MM.1S (cell line): ENCODE measurements around the gene POC1A.

Source experiments
- DNase-seq: peaks from one replicate; pipeline ENCODE4 v3.0.0-alpha.2; 2015
- H2AFZ ChIP-seq: fragments of 300-600 bp; sonication (generic); 2 replicates; pipeline ENCODE4 v1.6.0; 2016; ENCODE audit warnings: antibody characterized with exemption, low read length
- H3F3A ChIP-seq: fragments of 300-600 bp; sonication (generic); 2 replicates; pipeline ENCODE4 v1.6.1; 2016; ENCODE audit warnings: mild to moderate bottlenecking, antibody characterized with exemption, low read length, moderate library complexity, mixed read lengths; ENCODE audit not compliant: insufficient read depth
- H3K27ac ChIP-seq: fragments of 300-600 bp; sonication (generic); 2 replicates; pipeline ENCODE4 v1.5.1; 2016; ENCODE audit warnings: mild to moderate bottlenecking, low read length
- H3K27me3 ChIP-seq: fragments of 300-600 bp; sonication (generic); replicated peaks from 2 replicates; pipeline ENCODE4 v1.6.0; 2016; ENCODE audit warnings: low read length; ENCODE audit not compliant: insufficient read depth
- H3K36me3 ChIP-seq: fragments of 300-600 bp; sonication (generic); replicated peaks from 2 replicates; pipeline ENCODE4 v1.6.1; 2016; ENCODE audit warnings: mild to moderate bottlenecking, low read length, mixed read lengths; ENCODE audit not compliant: insufficient read depth
- H3K4me1 ChIP-seq: fragments of 300-600 bp; sonication (generic); 2 replicates; pipeline ENCODE4 v1.6.1; 2016; ENCODE audit warnings: low read length, mixed read lengths
- H3K4me2 ChIP-seq: fragments of 300-600 bp; sonication (generic); 2 replicates; pipeline ENCODE4 v1.6.0; 2016; ENCODE audit warnings: low read depth, low read length
- H3K4me3 ChIP-seq: fragments of 300-600 bp; sonication (generic); 2 replicates; pipeline ENCODE4 v1.5.1; 2016; ENCODE audit warnings: low read length, mixed read lengths
- H3K79me2 ChIP-seq: fragments of 300-600 bp; sonication (generic); 2 replicates; pipeline ENCODE4 v1.6.1; 2016; ENCODE audit warnings: mixed run types, low read length, mixed read lengths
- H3K9ac ChIP-seq: fragments of 300-600 bp; sonication (generic); 2 replicates; pipeline ENCODE4 v1.6.1; 2016; ENCODE audit warnings: low read length, mixed read lengths
- H3K9me2 ChIP-seq: fragments of 300-600 bp; sonication (generic); replicated peaks from 2 replicates; pipeline ENCODE4 v1.6.1; 2016; ENCODE audit warnings: mild to moderate bottlenecking, low read length, mixed read lengths; ENCODE audit not compliant: insufficient read depth
- H3K9me3 ChIP-seq: fragments of 300-600 bp; sonication (generic); replicated peaks from 2 replicates; pipeline ENCODE4 v1.6.1; 2016; ENCODE audit warnings: mild to moderate bottlenecking, low read length, mixed read lengths; ENCODE audit not compliant: insufficient read depth
- H4K20me1 ChIP-seq: fragments of 300-600 bp; sonication (generic); 2 replicates; pipeline ENCODE4 v1.6.1; 2016; ENCODE audit warnings: mild to moderate bottlenecking, low read length, moderate library complexity, mixed read lengths; ENCODE audit not compliant: insufficient read depth
- EZH2 ChIP-seq: fragments of 300-600 bp; sonication (generic); optimal IDR thresholded peaks from 2 replicates; pipeline ENCODE3; 2017; ENCODE audit warnings: low read depth, mild to moderate bottlenecking, antibody characterized with exemption, low read length, mixed read lengths
- EZH2phosphoT487 ChIP-seq: fragments of 300-600 bp; sonication (generic); IDR thresholded peaks from 2 replicates; pipeline ENCODE4 v1.6.1; 2018; ENCODE audit warnings: antibody characterized with exemption, low read length
- TF ChIP-seq, protein P1 (sequence below): fragments of 300-600 bp; sonication (generic); IDR thresholded peaks from 2 replicates; pipeline ENCODE4 v1.5.1; 2016; ENCODE audit warnings: antibody characterized with exemption, low read length, mixed read lengths

POC1A gene

DNA sequence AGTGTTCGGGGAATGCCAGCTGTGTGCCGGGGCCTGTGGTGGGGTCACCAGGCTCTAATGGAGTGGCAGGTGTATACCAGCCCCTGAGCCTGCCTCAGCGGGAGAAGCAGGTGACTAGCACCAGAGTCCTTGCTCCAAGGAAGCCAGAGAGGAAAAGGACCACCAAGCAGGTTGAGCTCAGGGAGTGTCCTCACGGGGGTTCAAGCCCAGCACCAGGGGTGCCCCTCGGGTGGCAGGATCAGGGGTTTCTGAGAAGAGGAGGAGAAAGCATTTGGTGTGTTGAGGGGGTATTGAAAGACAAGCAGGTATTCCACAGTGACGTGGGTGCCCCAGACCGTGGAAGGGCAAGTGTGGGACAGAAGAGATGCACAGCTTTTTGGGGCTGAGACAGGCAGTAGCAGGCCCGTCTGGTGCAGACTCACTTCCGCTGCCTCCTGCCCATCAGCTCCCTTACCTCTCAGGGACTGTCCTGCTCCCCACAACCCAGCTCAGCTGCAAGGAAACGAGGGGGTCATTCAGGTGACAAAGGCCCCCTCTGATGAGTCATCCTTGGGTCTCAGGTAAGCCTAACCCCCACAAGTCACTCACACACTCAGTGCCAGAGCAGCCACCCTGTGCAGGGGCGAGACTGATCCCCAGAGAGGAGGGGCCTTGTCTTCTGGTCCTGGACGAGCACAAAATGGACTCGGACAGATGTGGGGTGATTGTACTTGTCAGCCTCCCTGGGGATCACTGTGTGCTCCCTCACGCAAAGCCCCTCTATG is 21.4 kb upstream of the POC1A start:
- TF ChIP-seq EZH2phosphoT487 (no peak), EZH2 (no peak)
- TF ChIP-seq, protein P1, sequence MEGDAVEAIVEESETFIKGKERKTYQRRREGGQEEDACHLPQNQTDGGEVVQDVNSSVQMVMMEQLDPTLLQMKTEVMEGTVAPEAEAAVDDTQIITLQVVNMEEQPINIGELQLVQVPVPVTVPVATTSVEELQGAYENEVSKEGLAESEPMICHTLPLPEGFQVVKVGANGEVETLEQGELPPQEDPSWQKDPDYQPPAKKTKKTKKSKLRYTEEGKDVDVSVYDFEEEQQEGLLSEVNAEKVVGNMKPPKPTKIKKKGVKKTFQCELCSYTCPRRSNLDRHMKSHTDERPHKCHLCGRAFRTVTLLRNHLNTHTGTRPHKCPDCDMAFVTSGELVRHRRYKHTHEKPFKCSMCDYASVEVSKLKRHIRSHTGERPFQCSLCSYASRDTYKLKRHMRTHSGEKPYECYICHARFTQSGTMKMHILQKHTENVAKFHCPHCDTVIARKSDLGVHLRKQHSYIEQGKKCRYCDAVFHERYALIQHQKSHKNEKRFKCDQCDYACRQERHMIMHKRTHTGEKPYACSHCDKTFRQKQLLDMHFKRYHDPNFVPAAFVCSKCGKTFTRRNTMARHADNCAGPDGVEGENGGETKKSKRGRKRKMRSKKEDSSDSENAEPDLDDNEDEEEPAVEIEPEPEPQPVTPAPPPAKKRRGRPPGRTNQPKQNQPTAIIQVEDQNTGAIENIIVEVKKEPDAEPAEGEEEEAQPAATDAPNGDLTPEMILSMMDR: no peak
- no peaks in the 10 kb centered on the region for H3K4me1 ChIP-seq
- H3K4me3 ChIP-seq: no peak overlapping the region
- H3K27ac ChIP-seq: no peak overlapping the region
- no peaks in the 10 kb centered on the region for H3F3A ChIP-seq
- H3K9me2 ChIP-seq: no peaks in the 10 kb centered on the region
- H3K27me3 ChIP-seq: no peaks in the 10 kb centered on the region
- no peak overlapping the region for H3K9ac ChIP-seq
- H3K79me2 ChIP-seq: no peaks in the 10 kb centered on the region
- no peak for DNase-seq
- H4K20me1 ChIP-seq: no peaks in the 10 kb centered on the region
- no peak overlapping the region for H2AFZ ChIP-seq
- no peaks in the 10 kb centered on the region for H3K9me3 ChIP-seq
- no peaks in the 10 kb centered on the region for H3K36me3 ChIP-seq
- no peak overlapping the region for H3K4me2 ChIP-seq

DNA sequence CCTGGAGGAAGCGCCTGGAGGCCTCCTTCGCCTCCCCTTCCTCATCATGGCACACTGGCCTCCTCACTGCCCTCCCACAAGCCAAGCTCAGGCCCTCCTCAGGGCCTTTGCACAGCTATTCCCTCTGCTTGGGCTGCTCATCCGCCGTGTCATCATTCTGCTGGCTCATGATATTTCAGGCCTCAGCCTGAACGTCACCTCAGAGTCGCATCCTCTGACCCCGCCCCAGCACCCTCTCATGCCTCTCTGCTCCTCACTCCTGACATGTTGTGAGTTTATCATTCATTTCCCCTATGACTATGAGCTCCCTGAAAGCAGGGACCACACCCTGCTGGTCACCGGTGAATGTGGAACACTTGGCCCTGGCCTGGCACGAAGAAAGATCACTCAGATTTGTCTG is 20.7 kb upstream of the POC1A start:
- no peak for DNase-seq
- Histone ChIP-seq H3K36me3 (no peaks in the 10 kb centered on the region), H3K4me1 (no peaks in the 10 kb centered on the region), H3K4me3 (no peak overlapping the region), H3K9ac (no peak overlapping the region), H3F3A (no peaks in the 10 kb centered on the region), H3K4me2 (no peak overlapping the region), H2AFZ (no peak overlapping the region), H3K27me3 (no peaks in the 10 kb centered on the region), H3K27ac (no peak overlapping the region), H3K79me2 (no peaks in the 10 kb centered on the region), H3K9me2 (no peaks in the 10 kb centered on the region), H3K9me3 (no peaks in the 10 kb centered on the region), H4K20me1 (no peaks in the 10 kb centered on the region)
- no peak for TF ChIP-seq EZH2
- TF ChIP-seq EZH2phosphoT487: no peak
- TF ChIP-seq, protein P1: no peak

DNA sequence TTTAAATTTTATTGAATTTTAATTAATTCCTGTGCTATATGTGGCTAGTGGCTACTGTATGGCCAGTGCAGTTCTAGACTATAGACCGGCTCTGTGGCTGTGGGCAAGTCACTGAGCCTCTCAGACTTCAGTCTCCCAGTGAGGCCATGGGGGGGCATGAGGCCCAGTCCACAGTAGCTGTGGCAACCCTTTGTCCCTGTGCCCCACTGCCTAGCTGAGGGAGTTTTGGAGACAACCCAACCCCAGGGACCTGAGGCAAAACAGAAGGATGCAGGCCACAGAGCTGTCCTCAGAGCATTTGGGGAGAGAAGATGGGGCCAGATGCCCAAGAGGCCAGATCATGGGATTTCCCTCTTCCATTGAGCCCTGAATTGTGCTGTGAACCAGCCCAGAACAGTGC is 18.9 kb upstream of the POC1A start:
- Histone ChIP-seq H3K36me3 (no peaks in the 10 kb centered on the region), H3K27me3 (no peaks in the 10 kb centered on the region), H3K27ac (no peak overlapping the region), H3F3A (no peaks in the 10 kb centered on the region), H3K4me2 (no peak overlapping the region), H3K9me2 (no peaks in the 10 kb centered on the region), H3K79me2 (no peaks in the 10 kb centered on the region), H2AFZ (no peak overlapping the region), H3K4me1 (no peaks in the 10 kb centered on the region), H3K4me3 (no peak overlapping the region), H3K9ac (no peak overlapping the region), H4K20me1 (no peaks in the 10 kb centered on the region), H3K9me3 (no peaks in the 10 kb centered on the region)
- TF ChIP-seq, protein P1: no peak
- TF ChIP-seq EZH2 (no peak), EZH2phosphoT487 (no peak)
- DNase-seq: no peak
